IMR-90 (cell line): ENCODE measurements around the gene ERC2. TPM values are rescaled to one million over a fixed set of nuclear protein-coding genes. Genes with fewer than 3 reads are reported as not detected.
A peak's percentile ranks its signal among the peaks of the same experiment; 100 is the strongest.

ENCODE experiments used
- ATAC-seq: fragments of 200-7000 bp; cut with Tn5 transposase; 2 replicates; pipeline ENCODE4 v1.9.1; 2020; ENCODE audit warnings: low read depth, mild to moderate bottlenecking, moderate library complexity
- BruUV-seq: library from RNA; stranded (reverse); fragments of 400-500 nt; replicated peaks from 2 replicates; lab custom pipeline; 2021; lab: Mats Ljungman, UMichigan
- CTCF ChIA-PET: fragments of 300-600 bp; formaldehyde crosslinking; extraction: SDS; loops from one replicate; lab custom pipeline; 2021; ENCODE audit warnings: antibody characterized with exemption; lab: Yijun Ruan, JAX
- POLR2A ChIA-PET: fragments of 300-600 bp; sonication (Branson Sonifier 250); formaldehyde crosslinking; loops from one replicate; lab custom pipeline; 2022; ENCODE audit warnings: antibody characterized with exemption; ENCODE audit not compliant: unreplicated experiment; lab: Charles Lee
- DNase-seq: peaks from one replicate; pipeline ENCODE4 v3.0.0; 2013
- H2AFZ ChIP-seq: replicated peaks from 2 replicates; pipeline ENCODE3; 2013; ENCODE audit warnings: low read length, mild to moderate bottlenecking; ENCODE audit not compliant: poor library complexity
- H2AK5ac ChIP-seq: 2 replicates; pipeline ENCODE4 v1.6.1; 2013; ENCODE audit warnings: low read depth, low read length, inconsistent platforms
- H2AK9ac ChIP-seq: replicated peaks from 2 replicates; pipeline ENCODE3; 2013; ENCODE audit warnings: mild to moderate bottlenecking, low read depth, low read length, moderate library complexity; ENCODE audit not compliant: poor library complexity
- H2BK120ac ChIP-seq: 2 replicates; pipeline ENCODE4 v1.6.1; 2013; ENCODE audit warnings: low read depth, low read length, inconsistent platforms
- H2BK15ac ChIP-seq: 3 replicates; pipeline ENCODE4 v1.6.1; 2013; ENCODE audit warnings: low read depth, low read length, inconsistent platforms
- H2BK20ac ChIP-seq: 2 replicates; pipeline ENCODE4 v1.6.1; 2013; ENCODE audit warnings: low read depth, mild to moderate bottlenecking, inconsistent platforms, low read length, moderate library complexity
- H2BK5ac ChIP-seq: 2 replicates; pipeline ENCODE4 v1.6.1; 2013; ENCODE audit warnings: mild to moderate bottlenecking, low read depth, low read length, inconsistent platforms; ENCODE audit not compliant: poor library complexity, severe bottlenecking
- H3K14ac ChIP-seq: replicated peaks from 2 replicates; pipeline ENCODE4 v1.6.1; 2013; ENCODE audit warnings: low read depth, low read length, inconsistent platforms
- H3K18ac ChIP-seq: 2 replicates; pipeline ENCODE4 v1.6.1; 2013; ENCODE audit warnings: low read depth, low read length, control low read depth
- H3K23ac ChIP-seq: 2 replicates; pipeline ENCODE4 v1.6.1; 2013; ENCODE audit warnings: low read depth, low read length, inconsistent platforms
- H3K27ac ChIP-seq: 2 replicates; pipeline ENCODE4 v1.5.1; 2013; ENCODE audit warnings: mild to moderate bottlenecking, control low read depth, low read length; ENCODE audit not compliant: insufficient read depth
- H3K27me3 ChIP-seq: 2 replicates; pipeline ENCODE4 v1.6.1; 2013; ENCODE audit warnings: low read length; ENCODE audit not compliant: control insufficient read depth, insufficient read depth
- H3K36me3 ChIP-seq: 2 replicates; pipeline ENCODE4 v1.6.1; 2013; ENCODE audit warnings: low read length, mixed read lengths; ENCODE audit not compliant: control insufficient read depth, insufficient read depth
- H3K4ac ChIP-seq: 2 replicates; pipeline ENCODE4 v1.6.1; 2013; ENCODE audit warnings: low read depth, low read length, inconsistent platforms
- H3K4me1 ChIP-seq: 2 replicates; pipeline ENCODE4 v1.6.1; 2013; ENCODE audit warnings: low read length, mixed read lengths; ENCODE audit not compliant: control insufficient read depth, insufficient read depth
- H3K4me2 ChIP-seq: 2 replicates; pipeline ENCODE4 v1.6.1; 2013; ENCODE audit warnings: low read depth, mild to moderate bottlenecking, control low read depth, low read length, moderate library complexity
- H3K4me3 ChIP-seq: 2 replicates; pipeline ENCODE4 v1.5.1; 2013; ENCODE audit warnings: low read depth, mild to moderate bottlenecking, control low read depth, low read length, moderate library complexity; ENCODE audit not compliant: insufficient read depth
- H3K56ac ChIP-seq: 2 replicates; pipeline ENCODE4 v1.6.1; 2013; ENCODE audit warnings: low read length, inconsistent platforms; ENCODE audit not compliant: insufficient read depth; ENCODE audit errors: extremely low read depth
- H3K79me1 ChIP-seq, 2 experiments: 2 replicates each; pipeline ENCODE4 v1.6.1; 2013; ENCODE audit warnings: low read length in 2 of 2, inconsistent platforms in 1 of 2, low read depth in 1 of 2
- H3K9ac ChIP-seq: 2 replicates; pipeline ENCODE4 v1.6.1; 2013; ENCODE audit warnings: low read depth, low read length, control low read depth
- H3K9me1 ChIP-seq: 2 replicates; pipeline ENCODE4 v1.6.1; 2013; ENCODE audit warnings: low read length, inconsistent platforms; ENCODE audit not compliant: insufficient read depth
- H3K9me3 ChIP-seq: 2 replicates; pipeline ENCODE4 v1.6.1; 2013; ENCODE audit warnings: low read length; ENCODE audit not compliant: control insufficient read depth, insufficient read depth
- H4K20me1 ChIP-seq: 2 replicates; pipeline ENCODE4 v1.6.1; 2013; ENCODE audit warnings: low read length, inconsistent platforms; ENCODE audit not compliant: insufficient read depth
- H4K5ac ChIP-seq: 2 replicates; pipeline ENCODE4 v1.6.1; 2013; ENCODE audit warnings: mild to moderate bottlenecking, low read depth, low read length, control low read depth
- H4K8ac ChIP-seq, 2 experiments: 2 replicates each; pipeline ENCODE4 v1.6.1; 2013; ENCODE audit warnings: low read depth in 2 of 2, low read length in 2 of 2, control low read depth in 1 of 2, inconsistent platforms in 1 of 2
- H4K91ac ChIP-seq: 2 replicates; pipeline ENCODE4 v1.6.1; 2013; ENCODE audit warnings: low read depth, low read length, inconsistent platforms; ENCODE audit not compliant: insufficient read depth
- BHLHE40 ChIP-seq: fragments of 150-350 bp; IDR thresholded peaks from 2 replicates; pipeline ENCODE4 v1.6.1; 2016; ENCODE audit warnings: mild to moderate bottlenecking, low read depth, low read length
- CEBPB ChIP-seq: IDR thresholded peaks from 2 replicates; pipeline ENCODE4 v1.6.1; 2012; ENCODE audit warnings: low read depth, low read length, improper control_type of control experiment
- ELK1 ChIP-seq: fragments of 150-350 bp; IDR thresholded peaks from 2 replicates; pipeline ENCODE4 v1.6.1; 2016; ENCODE audit warnings: low read depth, mild to moderate bottlenecking, low read length, moderate library complexity, borderline replicate concordance
- FOS ChIP-seq: fragments of 150-350 bp; IDR thresholded peaks from 2 replicates; pipeline ENCODE4 v1.6.1; 2016; ENCODE audit warnings: low read depth, low read length
- MAZ ChIP-seq: IDR thresholded peaks from 2 replicates; pipeline ENCODE4 v1.6.1; 2012; ENCODE audit warnings: low read depth, mild to moderate bottlenecking, low read length, improper control_type of control experiment, moderate library complexity, borderline replicate concordance
- MXI1 ChIP-seq: IDR thresholded peaks from 2 replicates; pipeline ENCODE4 v1.6.1; 2012; ENCODE audit warnings: low read depth, mild to moderate bottlenecking, low read length, moderate library complexity, borderline replicate concordance
- NFE2L2 ChIP-seq: fragments of 150-350 bp; IDR thresholded peaks from 2 replicates; pipeline ENCODE4 v1.6.1; 2016; ENCODE audit warnings: low read depth, mild to moderate bottlenecking, low read length
- RAD21 ChIP-seq: IDR thresholded peaks from 2 replicates; pipeline ENCODE4 v1.6.1; 2012; ENCODE audit warnings: low read length, improper control_type of control experiment
- RCOR1 ChIP-seq: IDR thresholded peaks from 2 replicates; pipeline ENCODE4 v1.6.1; 2012; ENCODE audit warnings: mild to moderate bottlenecking, low read length, improper control_type of control experiment; ENCODE audit not compliant: insufficient replicate concordance
- RFX5 ChIP-seq: IDR thresholded peaks from 2 replicates; pipeline ENCODE4 v1.8.0; 2012; ENCODE audit warnings: low read depth, mild to moderate bottlenecking, low read length, moderate library complexity
- SMC3 ChIP-seq: fragments of 150-350 bp; IDR thresholded peaks from 2 replicates; pipeline ENCODE4 v1.6.1; 2016; ENCODE audit warnings: low read depth, mild to moderate bottlenecking, antibody characterized with exemption, low read length, moderate library complexity
- WGBS, 2 experiments: methylation state at CpG; one replicate each; pipeline versions ENCODE4 v1.1.5 to v1.1.7; 2013; ENCODE audit warnings: missing lambda C conversion rate in 2 of 2; ENCODE audit not compliant: insufficient read length in 1 of 2; ENCODE audit errors: extremely low coverage in 2 of 2; 5-methylcytosine and 5-hydroxymethylcytosine counted together
- dilution Hi-C: fragments of 300-500 bp; cut with HindIII; formaldehyde crosslinking; loops from one replicate; pipeline ENCODE4 v1.14.3; 2018; ENCODE audit warnings: low sequenced_read_pairs; ENCODE audit not compliant: unreplicated experiment
- in situ Hi-C: fragments of 300-500 bp; cut with MboI; formaldehyde crosslinking; loops from 3 replicates; pipeline ENCODE4 v1.14.3; 2019; ENCODE audit warnings: low sequenced_read_pairs, inconsistent platforms, mixed read lengths
- intact Hi-C: fragments of 100-400 bp; cut with micrococcal nuclease; formaldehyde crosslinking; loops from 2 replicates; pipeline ENCODE4 v1.10.0; 2022
- polyA plus RNA-seq, 3 experiments: library from polyadenylated mRNA; depleted of rRNA; stranded (reverse); fragments of >200 nt; gene quantifications; 2 replicates each; pipeline ENCODE4 v1.2.3, GENCODE V29; 2012; ENCODE audit warnings: low replicate concordance in 1 of 3
- total RNA-seq: library from RNA; depleted of rRNA; stranded (reverse); fragments of >200 nt; gene quantifications from 2 replicates; pipeline ENCODE4 v1.2.3, GENCODE V29; 2012

The ERC2 gene
- total and polyA plus RNA-seq, 2 of the 4 experiments (the other 2 are of a cell fraction) = 0.17 to 0.18 TPM

- H3K4me1 ChIP-seq = peaks cover 32% of the 10 kb centered on the region
- H3K27ac ChIP-seq = peak overlapping the region; percentile 12; the same call in 1 of the 2 replicates
- TF ChIP-seq RCOR1 (no peak), MXI1 (no peak), ELK1 (no peak), CEBPB (no peak), NFE2L2 (no peak), RFX5 (no peak), RAD21 (no peak), FOS (no peak), SMC3 (no peak), MAZ (no peak), BHLHE40 (no peak)
- ChIA-PET CTCF (no interaction called here), POLR2A (no interaction called here)
- no peak overlapping the region for H3K56ac ChIP-seq
- H3K4ac ChIP-seq = peak overlapping the region; percentile 3; the same call in 1 of the 2 replicates
- peak overlapping the region; percentile 52; the same call in 1 of the 2 replicates for H3K9ac ChIP-seq
- in situ Hi-C loops = no loop called here
- no peak for ATAC-seq
- no peak overlapping the region for H3K4me3 ChIP-seq
- DNase-seq = no peak
- H4K91ac ChIP-seq = no peak overlapping the region
- H3K14ac ChIP-seq = peak overlapping the region; percentile 31; the same call in 1 of the 2 replicates
- no peak overlapping the region for H4K5ac ChIP-seq
- H3K4me2 ChIP-seq = 0 out of 2 replicates have a peak overlapping the region, but pooled peaks have one; percentile 5
- H3K27me3 ChIP-seq = no peaks in the 10 kb centered on the region
- peaks cover 27 to 67% of the 10 kb centered on the region in 2 experiments for H3K79me1 ChIP-seq
- H3K23ac ChIP-seq = peak overlapping the region; percentile 48
- H2AK5ac ChIP-seq = no peak overlapping the region
- H2BK120ac ChIP-seq = no peak overlapping the region
- H3K9me3 ChIP-seq = no peaks in the 10 kb centered on the region
- H4K20me1 ChIP-seq = peaks cover 56% of the 10 kb centered on the region
- peak overlapping the region; percentile 37 for H2BK5ac ChIP-seq
- peaks cover 32% of the 10 kb centered on the region for H3K9me1 ChIP-seq
- no peak overlapping the region for H2AK9ac ChIP-seq
- H3K18ac ChIP-seq = no peak overlapping the region; the same call in 1 of the 2 replicates
- intact Hi-C loops = no loop called here
- dilution Hi-C loops = no loop called here
- no peak overlapping the region for H2BK20ac ChIP-seq
- no TSS peak for BruUV-seq
- H3K36me3 ChIP-seq = peaks cover 72% of the 10 kb centered on the region
- H4K8ac ChIP-seq = peak overlapping the region in 1 of 2 experiments; percentile 69; a peak in 2 of 4 replicates
- 100% methylated on average over 2 of the region's 6 CpGs; no CpG with 5 or more reads in 1 of the 2 experiments for WGBS, 2 experiments
- H2AFZ ChIP-seq = no peak overlapping the region
- H2BK15ac ChIP-seq = no peak overlapping the region
These were observed 994.5 kb downstream of the ERC2 start for GRCh38 chr3:55473788-55474187.
